ACHN (cell line): ENCODE measurements around the gene TREH.

Source experiments
- DNase-seq: peaks from one replicate; pipeline ENCODE4 v3.0.0-alpha.2; 2015
- in situ Hi-C: cut with HindIII; loops from 2 replicates; pipeline ENCODE4 v1.10.0; 2017; ENCODE audit warnings: low sequenced_read_pairs, low pct_ligation_motif_present, low pct_unique_long_range_greater_than_20kb

TREH gene

DNA sequence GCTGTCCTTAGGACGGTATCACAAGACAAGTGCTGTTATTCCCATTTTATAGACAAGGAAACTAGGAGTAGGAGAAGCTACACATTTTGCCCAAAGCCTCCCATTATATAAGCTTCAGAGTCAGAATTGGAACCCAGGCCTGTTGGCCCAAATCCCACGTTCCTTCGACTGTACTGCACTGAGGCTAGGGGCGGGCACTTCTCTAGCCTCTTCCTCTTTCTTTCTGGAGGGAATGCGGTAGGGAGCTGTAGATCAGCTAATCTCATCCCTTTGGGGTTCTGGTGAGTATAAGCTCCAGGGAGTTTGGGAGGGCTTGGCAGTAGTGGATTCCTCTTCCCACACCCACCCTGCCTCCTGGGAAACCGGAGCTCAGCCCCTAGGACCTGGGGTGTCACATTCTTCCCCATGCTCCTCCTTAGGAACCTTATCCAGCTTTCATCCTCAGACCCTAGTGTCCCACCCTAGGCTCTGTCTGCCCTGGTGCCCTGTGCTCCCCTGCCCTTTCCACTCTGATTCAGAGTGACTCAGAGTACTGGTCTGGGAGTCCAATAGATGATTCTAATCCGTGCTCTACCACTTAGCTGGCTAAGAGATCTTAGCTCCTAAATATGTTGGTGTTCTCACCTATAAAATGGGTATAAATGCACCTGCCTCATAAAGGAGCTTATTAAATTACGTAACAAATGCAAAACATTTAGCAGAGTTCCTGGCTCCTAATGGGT is 42.7 kb downstream of the TREH start:
- DNase-seq, result no peak
- in situ Hi-C loops, result no loop called here

DNA sequence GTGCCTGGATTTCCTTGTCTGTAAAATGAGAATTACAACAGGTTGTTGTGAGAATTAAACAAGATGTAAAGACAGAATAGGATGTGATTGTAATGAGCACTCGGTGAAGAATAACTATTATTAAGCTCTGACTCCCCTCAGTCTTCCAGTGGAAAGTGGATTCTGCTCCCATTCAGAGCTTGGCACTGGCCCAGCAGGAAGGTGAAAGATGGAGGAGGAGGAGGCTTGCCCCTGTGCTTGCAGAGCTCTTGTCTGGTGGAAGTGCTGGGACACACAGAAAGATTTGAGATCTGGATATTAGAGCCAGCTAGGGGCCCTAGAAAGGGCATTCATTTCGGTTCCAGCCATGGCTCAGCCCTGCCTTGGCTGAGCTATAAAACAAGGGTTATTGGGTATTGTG is 43.8 kb downstream of the TREH start:
- in situ Hi-C loops, result no loop called here
- DNase-seq, result no peak

DNA sequence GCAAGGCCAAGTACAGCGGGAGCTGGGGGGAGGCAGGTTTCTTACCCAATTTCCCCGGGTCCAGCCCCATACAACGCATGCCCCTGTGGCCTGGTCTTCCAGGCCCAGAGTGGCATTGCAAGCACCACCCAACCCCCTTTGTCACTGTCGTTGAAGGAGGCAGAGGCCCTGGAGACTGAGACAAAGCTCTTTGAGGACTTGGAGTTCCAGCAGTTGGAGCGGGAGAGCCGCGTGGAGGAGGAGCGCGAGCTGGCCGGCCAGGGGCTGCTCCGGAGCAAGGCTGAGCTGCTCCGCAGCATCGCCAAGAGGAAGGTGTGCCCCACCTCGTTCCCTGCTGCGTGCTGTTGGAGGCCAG is 44.2 kb downstream of the TREH start:
- in situ Hi-C loops, result no loop called here
- no peak for DNase-seq

DNA sequence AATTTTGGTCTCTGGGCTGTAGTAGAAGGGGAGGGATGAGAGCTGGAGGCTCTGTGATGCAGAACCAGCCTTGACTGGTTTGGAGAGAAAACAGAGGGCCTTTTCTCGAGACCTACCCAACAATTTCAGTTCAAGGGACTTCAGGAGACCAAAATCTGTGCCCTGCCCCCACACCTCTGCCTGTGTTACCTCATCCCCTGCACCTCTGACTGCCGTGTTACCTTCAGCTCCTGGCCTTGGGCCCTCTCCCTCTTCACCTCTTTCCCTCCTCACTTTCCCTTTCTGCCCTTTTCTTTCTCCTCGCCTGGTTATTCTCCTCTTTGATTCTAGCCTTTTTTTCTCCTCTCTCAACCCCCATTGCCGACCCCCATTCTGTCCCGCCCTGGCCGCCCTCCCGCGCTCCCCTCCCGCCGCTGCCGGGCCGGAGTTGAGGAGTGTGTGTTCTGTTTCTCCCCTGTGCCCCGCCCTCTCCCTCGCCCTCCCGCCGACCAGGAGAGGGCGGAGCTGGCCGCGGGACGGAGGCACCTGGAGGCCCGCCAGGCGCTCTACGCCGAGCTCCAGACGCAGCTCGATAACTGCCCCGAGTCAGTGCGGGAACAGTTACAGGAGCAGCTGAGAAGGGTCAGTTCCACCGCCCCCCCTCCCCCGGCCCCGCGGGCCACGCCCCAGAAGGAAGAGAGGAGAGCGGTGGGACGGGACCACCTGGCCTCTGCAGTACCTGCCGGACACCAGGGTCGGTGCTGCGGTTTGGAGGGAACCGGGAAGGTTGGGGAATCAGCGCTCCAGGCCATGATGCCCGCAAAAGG is 44.8 kb downstream of the TREH start:
- no peak for DNase-seq
- in situ Hi-C loops, result no loop called here

DNA sequence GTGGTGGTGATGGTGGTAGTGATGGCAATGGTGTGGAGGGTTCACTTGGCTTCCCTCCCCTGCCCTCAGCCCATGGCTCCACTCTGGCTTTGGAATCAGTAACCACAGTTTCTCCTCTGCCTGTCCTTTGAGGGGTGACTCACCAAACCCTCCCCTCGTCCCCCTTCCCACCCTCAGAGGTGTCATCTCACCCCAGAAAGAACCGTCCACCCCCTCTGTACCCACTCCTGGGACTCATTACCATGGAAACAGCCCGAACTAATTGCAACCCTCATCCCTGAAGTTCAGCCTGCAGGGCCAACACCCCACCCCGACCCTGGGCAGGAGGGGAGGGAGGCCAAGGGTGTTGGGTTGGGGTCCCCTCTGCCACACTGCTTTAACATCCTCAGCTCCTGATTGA is 45.5 kb downstream of the TREH start:
- DNase-seq, result no peak
- in situ Hi-C loops, result no loop called here

DNA sequence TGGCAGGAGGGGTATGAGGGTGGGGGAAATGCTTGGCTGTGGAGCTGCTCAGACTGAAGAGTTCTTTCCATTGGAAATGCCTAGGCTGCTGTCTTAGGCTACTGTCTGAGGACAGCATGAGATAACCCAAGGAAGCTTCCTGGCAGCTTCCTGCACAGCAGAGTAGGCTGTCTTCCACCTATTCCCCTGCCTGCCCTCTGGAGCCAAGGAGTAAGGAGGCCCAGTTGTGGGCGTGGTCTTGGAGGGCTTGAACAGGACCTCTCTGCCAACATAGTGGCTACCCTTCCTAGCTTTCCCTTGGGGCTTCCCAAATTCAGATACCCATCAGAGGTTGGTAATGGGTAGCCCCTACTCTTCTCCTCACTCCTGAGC is 46.1 kb downstream of the TREH start:
- no peak for DNase-seq
- in situ Hi-C loops, result no loop called here

DNA sequence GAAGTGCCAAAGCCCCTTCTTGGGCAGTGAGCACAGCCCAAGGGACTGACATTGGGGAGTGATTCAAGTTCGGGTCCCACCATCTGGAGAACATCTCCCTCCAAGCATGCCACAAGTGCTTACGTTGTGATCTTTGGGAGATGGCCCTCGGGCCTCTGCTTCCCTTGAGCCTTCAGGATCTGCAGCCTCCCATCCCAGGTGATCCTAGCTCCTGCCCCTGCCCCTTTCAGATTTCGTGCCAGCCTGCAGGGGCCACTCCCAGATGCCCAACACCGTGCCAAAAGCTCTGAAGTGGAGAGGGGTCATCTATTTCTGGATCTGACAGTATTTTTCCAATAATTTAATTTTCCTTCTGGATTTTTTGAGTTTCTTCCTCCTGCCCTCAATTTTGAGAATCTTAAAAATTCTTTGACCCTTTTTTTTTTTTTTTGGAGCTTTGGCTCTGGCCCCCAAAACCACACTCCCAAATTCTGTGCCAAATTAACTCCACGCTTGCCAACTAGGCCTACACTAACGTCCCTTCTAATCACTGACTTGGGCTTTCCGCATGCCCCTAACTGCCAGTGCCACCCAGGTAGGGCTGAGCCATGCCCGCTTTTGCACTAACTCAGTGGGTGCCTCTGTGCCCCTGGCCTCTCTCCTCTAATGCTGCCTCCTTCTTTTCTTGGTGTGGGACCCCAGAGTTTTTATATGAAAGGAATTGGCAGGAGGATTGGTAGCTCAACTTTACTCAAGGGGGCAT is 46.7 kb downstream of the TREH start:
- DNase-seq, result no peak
- in situ Hi-C loops, result no loop called here

DNA sequence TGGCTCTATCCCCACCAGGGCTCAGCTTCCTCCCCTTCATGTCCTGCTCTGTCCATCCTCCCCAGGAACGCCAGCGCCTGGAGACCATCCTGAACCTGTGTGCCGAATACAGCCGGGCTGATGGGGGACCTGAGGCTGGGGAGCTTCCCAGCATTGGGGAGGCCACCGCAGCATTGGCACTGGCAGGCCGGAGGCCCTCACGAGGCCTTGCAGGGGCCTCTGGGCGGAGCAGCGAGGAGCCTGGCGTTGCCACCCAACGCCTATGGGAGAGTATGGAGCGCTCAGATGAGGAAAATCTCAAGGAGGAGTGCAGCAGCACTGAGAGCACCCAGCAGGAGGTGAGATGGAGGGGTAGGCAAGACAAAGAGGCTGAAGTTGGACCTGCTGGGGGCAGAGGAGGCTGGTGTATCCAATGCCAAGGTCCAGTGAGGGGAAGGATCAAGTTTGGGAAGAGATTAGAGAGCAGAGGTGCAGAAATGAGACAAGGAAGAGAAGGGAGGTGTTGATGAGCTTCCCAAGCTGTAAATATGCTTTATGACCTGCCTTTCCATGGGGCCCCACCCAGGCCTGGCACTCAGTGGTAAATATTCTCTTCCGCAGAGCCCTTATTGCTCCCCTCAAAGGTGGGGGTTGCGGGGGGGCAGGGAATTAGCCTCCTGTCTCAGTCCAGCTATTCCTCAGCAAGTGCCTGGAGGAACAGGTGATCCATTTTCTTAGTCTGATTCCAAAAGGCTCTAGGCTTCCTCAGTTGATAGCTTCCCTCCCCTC is 48.1 kb downstream of the TREH start:
- in situ Hi-C loops, result no loop called here
- no peak for DNase-seq

DNA sequence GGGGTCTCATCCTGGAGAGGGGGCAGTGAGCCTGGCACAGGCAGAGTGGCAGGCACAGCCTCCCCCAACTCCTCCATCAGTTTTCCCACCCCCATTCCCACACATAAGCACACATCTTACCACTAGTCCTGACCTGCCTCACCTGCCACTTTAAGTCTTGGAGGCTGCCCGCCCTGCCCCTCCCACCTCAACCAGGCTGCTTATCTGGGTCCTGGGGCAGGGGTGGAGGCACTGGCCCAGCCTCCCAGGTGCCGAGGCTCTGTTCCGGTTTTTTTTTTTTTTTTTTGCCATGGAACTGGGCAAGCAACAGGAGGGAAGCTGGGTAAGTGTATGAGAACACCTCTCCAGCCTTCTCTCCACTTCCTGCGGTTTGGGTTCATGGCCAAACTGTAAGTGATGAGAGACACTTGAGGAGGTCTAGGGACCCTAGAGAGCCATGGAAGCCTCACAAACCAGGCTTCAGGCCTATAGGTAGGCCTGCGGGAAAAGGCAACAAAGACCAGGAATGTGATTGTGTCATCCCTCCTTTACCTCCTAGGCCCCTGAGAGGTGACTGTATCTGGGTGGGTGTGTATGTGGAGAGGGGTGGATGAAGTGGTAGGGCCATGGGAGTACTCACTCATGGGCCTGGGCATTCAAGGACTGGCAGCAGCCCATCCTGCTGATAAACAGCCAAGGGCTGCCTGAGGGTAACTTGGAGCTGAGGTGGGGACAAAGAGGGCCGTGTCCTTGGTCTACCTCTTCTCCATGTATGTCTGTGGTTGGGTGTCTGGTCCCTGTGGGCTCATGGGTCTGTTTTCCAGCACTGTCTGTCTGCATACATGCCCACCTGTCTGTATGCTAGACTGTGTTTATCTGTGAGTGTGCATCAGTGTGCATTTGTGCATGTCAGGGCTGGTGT is 49.4 kb downstream of the TREH start:
- in situ Hi-C loops, result no loop called here
- no peak for DNase-seq

DNA sequence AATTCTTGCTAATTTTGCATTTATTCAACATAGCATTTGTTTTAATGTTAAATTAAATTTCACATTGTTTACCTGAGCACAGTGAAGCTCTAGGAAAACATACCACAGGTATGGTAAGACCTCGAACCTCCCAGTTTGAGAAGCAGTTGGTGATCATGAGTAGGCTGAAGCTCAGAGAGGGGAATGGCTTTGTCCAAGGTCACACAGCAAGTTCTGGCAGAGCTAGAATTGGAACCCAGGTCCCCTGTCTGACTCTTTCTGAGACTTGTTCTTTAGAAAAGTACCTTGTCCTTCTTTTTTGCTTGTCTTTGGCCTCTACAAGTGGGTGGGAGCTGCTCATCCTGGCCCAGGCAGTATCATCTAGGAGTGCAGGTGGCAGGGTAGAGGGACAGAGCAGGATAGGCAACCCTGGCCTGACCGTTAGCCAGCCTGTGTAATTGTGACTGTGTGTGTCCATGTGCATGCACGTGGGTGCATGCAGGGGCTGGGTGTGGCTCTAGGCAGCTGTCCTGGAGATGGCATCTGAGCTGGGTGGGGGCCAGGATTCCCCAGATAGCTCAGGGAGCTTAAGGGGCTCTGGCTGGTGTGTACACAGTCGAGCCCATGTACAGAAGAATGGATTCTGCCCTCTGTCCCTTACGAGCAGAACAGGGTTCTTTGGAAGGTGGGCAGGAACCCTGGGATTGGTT is 50.4 kb downstream of the TREH start:
- in situ Hi-C loops, result no loop called here
- DNase-seq, result no peak

DNA sequence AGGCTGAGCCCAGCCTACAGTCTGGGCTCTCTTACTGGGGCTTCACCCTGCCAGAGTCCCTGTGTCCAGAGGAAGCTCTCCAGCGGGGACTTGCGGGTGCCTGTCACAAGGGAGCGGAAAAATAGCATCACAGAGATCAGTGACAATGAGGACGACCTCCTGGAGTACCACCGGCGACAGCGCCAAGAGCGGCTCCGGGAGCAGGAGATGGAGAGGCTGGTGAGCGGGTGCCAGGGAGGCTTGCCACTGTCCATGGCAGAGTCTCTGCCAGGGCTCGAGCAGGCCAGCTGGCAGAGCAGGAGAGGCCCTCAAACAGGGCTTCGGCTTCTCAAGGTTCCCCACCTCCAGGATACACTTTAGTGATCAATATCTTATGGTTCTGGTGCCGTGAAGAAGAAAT is 51.0 kb downstream of the TREH start:
- DNase-seq, result no peak
- in situ Hi-C loops, result no loop called here

DNA sequence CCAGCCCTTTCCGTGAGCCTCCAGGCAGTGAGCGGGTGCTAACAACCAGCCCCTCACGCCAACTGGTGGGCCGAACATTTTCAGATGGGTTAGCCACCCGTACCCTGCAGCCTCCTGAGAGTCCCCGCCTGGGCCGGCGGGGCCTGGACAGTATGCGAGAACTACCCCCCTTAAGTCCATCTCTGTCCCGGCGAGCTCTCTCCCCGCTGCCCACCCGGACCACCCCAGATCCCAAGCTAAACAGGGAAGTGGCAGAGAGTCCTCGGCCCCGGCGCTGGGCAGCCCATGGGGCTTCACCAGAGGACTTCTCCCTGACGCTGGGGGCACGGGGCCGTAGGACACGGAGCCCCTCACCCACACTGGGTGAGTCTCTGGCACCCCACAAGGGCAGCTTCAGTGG is 51.4 kb downstream of the TREH start:
- DNase-seq, result no peak
- in situ Hi-C loops, result no loop called here

DNA sequence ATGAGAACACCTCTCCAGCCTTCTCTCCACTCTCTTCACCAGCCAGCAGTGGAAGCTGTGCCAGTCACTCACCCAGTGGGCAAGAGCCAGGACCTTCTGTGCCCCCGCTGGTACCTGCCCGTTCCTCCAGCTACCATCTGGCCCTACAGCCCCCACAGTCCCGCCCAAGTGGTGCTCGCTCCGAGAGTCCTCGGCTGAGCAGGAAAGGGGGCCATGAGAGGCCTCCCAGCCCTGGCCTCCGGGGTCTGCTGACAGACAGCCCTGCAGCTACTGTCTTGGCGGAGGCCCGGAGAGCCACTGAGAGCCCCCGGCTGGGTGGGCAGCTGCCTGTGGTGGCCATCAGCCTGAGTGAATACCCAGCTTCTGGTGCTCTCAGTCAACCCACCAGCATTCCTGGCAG is 51.9 kb downstream of the TREH start:
- DNase-seq, result no peak
- in situ Hi-C loops, result no loop called here

DNA sequence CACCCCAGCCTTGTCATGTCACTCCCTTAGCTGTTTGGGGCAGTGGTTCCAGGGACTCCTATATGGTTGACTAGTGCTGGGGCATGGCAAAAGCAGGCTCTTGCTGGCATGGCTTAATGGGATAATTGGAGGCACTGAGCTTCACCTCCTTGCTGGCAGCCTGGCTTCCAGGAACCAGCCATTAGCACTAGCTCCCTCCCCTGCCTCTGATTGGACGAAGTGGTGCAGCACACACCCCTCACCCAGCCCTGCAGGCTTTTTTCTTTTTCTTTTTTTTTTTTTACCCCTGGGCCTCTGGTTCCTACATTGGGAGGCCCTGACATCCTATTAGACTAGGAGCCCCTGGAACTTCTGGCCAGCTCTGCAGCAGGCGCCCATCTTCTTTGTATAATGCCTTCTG is 53.5 kb downstream of the TREH start:
- no peak for DNase-seq
- in situ Hi-C loops, result no loop called here

DNA sequence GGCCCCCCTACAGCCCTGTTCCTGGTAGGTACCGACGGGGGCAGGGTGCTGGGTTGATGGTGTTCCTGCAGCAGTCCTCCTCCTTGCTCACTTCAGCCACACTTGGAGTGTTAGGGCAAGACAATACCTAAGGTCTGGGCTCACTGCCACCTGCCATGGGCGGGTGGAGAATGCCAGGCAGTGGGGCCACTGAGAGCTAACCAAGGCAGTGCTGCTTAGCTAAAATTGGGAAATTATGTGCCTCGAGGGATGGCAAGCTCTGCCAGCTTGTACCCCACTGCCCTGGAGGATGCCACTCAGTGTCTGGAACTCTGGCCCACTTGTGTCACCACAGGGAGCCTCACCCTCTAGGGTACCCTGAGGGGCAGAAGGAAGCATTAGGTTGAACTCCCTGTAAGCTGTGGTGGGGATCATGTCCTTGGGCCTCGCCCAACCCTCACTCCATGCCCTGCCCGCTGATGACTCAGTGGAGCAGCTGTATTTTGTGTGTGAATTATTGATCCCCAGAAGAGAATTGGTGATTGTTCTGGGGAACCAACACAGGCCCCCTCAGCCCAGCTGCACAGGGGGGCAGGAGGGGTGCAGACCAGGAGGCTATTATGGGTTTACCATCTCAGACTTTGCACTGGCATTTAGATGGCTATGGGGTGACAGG is 54.3 kb downstream of the TREH start:
- in situ Hi-C loops, result no loop called here
- DNase-seq, result no peak

DNA sequence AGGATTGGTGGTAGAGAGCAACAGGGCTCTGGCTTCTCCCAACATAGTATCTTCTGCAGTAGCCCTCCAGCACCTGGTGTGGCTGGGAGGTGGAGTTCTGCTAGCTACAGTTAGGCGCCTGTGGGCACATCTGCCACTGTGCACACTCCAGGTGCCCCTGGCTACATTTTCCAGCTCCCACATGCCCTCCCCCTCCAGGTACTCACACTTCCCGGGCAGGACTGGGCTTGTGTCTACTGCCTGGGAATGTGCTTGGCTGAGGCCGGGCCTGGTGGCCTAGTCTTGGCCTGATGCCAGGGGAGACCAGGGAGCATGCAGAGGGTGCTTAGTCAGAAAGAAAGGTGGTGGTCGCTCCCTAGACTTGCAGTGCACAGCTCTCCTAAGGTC is 56.2 kb downstream of the TREH start:
- DNase-seq, result peak; percentile 39
- in situ Hi-C loops, result no loop called here
